CD4-positive, alpha-beta T cell treated with Interleukin-4 for 1 hour (primary cell): ENCODE measurements around the gene LAMA5.

Experiments used
- DNase-seq, 2 donors: peaks; one replicate each; pipeline ENCODE4 v3.0.0-alpha.2; 2020 to 2022

The LAMA5 gene

DNA sequence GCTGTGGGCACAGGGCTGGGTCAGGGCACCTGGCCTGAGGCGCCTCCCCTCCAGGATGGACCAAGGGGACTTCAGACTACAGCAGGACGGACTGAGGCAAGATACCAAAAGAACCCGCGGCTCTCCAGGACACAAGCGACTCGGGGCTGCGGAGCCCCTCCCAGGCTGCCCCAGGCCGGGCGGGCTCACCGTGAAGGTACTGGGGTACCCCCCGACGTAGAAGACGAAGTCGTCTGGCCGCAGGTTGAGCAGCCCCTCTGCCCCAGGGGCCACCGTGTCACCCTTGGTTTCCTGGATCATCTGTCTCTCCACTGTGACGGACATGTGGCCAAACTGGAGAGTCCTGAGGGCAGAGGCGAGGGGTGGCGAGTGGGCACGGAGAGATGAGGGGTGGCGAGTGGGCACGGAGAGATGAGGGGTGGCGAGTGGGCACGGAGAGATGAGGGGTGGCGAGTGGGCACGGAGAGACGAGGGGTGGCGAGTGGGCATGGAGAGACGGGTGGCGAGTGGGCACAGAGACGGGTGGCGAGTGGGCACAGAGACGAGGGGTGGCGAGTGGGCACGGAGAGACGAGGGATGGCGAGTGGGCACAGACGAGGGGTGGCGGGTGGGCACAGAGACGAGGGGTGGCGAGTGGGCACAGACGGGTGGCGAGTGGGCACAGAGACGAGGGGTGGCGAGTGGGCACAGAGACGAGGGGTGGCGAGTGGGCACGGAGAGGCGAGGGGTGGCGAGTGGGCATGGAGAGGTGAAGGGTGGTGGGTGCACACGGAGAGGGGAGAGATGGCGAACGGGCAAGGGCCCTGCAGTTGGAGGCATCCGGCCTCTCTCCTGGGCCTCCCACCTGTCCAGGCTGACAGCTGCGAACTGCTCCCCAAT lies 53.4 kb downstream of the LAMA5 start:
- DNase-seq = no peak

GRCh38 chr20:62313021-62313420 lies 54.1 kb downstream of the LAMA5 start:
- no peak for DNase-seq

DNA sequence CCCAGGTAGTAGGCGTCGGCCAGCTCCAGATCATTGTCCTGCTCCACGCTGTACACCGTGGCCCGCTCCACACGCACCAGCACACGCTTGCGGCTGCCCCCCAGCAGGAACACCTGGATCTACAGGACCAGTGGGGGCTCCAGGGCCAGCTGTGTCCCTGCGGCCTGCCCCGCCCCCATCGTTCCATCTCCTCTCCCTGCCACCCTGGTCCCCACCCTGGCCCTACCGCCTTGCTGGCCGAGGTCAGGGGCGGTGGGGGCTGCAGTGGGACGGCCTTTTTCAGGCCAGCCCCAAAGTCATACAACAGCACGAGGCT lies 54.5 kb downstream of the LAMA5 start:
- DNase-seq = no peak

GRCh38 chr20:62311832-62312661 lies 55.1 kb downstream of the LAMA5 start:
- no peak for DNase-seq

DNA sequence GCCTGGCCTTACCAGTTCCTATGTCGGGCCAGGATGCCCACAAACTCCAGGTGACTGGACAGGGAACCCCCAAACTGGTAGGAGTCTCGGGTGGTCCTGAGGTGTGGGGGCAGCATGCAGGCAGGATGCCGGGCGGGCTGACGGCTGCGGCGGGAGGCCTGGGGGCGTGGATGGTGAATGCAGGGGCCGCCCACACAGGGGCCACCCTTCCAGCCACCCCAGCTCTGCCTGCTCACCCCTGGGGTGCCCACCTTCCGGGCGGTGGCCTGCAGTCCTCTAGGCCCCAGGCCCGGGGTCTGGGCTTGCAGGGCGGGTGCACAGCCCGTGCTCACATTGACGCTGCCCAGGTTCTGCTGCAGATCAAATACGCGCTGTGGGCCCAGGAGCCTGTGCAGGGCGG lies 56.0 kb downstream of the LAMA5 start:
- DNase-seq = no peak

GRCh38 chr20:62310757-62311121 lies 56.4 kb downstream of the LAMA5 start:
- DNase-seq = no peak

DNA sequence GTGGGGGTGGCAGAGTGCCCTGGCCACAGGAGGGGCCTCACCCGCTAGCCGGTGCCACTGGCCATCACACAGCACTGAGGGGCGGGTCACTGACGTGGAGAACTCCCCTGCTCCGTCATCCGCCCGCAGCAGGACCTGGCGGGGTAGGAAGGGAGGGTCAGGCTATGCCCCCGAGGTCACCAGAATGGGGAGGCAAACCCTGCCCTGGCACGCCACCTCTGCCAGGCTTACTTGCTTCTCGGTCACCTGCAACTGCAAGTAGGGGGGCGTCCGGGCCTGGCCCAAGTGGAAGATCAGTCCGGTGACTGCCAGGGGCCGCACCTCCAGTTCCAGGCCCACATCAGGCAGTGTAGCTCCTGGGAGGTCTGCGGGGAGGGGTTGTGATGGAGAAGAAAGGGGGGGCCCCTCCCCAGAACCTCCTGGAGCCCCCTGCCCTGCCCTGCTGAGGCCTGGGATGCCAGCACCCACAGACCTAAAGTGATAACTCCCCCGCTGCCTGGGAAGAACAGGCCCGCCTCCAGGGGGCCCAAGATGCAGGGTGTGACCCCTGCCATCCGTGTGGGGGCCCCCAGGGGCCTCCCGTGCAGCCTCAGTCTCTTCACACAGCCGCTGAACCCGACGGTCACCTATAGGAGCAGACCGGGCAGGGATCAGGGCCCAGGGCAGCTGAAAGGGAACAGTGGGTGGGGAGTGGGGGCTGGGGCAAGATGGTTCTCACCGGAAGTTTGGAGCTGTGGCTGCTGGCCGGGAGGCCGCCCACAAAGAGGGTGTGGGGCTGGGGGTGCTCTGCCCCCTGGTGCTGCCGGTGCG lies 57.0 kb downstream of the LAMA5 start:
- no peak for DNase-seq

DNA sequence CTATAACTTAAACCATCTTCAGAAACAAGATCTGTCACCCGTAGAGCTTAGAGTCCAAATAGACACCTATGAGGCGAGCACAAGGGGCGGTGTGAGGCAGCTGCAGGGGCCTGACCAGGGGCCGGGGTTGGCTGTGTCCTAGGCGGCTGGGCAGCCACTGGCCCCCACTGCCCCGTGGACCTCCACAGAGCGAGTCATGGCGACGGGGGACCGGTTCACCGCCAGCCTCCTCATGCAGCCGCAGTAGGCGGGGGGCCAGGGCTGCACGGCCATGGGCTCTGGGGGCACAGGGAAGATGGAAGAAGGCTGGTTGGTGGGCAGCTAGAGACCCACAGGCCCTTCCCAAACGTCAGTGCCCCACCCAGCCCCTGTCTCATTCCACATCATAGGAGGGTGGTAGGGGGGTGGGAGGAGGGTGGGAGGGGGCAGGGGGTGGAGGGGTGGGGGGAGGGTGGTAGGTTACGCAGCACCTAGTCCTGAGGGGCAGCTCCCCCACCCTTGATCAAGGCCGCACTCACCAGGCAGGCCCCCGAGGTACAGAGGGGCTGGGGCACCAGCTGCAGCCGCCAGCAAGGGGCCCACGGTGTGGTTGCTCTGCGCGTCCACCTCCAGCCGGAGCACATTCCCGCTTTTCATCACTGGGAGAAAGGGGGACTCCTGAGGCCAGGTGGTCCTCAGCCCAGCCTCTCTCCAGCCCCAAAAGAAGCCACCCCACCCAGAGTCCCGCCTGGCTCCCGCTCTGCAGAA lies 57.7 kb downstream of the LAMA5 start:
- DNase-seq = no peak

DNA sequence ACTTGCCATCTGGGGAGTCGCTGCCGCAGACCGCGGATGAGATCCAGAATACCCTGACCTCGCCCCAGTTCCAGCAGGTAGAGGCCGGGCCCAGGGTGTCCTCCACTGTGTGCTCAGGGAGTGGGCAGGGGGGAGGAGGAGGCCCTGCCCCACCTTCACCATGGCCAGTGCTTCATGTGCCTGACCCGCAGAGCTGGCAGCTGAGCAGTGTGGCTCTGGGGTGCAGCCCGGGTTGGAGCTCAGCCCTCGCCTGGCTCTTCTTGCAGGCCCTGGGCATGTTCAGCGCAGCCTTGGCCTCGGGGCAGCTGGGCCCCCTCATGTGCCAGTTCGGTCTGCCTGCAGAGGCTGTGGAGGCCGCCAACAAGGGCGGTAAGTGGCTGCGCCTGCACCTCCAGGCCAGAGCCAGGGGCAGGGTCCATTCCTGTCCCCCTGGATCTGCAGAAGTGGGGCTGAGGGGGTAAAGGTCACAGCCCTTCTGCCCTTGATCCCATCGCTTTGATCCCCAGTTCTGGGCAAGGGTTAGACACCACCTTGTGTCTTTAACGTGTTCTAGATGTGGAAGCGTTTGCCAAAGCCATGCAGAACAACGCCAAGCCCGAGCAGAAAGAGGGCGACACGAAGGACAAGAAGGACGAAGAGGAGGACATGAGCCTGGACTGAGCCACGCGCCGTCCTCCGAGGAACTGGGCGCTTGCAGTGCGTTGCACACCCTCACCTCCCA lies 58.9 kb downstream of the LAMA5 start:
- DNase-seq = no peak

DNA sequence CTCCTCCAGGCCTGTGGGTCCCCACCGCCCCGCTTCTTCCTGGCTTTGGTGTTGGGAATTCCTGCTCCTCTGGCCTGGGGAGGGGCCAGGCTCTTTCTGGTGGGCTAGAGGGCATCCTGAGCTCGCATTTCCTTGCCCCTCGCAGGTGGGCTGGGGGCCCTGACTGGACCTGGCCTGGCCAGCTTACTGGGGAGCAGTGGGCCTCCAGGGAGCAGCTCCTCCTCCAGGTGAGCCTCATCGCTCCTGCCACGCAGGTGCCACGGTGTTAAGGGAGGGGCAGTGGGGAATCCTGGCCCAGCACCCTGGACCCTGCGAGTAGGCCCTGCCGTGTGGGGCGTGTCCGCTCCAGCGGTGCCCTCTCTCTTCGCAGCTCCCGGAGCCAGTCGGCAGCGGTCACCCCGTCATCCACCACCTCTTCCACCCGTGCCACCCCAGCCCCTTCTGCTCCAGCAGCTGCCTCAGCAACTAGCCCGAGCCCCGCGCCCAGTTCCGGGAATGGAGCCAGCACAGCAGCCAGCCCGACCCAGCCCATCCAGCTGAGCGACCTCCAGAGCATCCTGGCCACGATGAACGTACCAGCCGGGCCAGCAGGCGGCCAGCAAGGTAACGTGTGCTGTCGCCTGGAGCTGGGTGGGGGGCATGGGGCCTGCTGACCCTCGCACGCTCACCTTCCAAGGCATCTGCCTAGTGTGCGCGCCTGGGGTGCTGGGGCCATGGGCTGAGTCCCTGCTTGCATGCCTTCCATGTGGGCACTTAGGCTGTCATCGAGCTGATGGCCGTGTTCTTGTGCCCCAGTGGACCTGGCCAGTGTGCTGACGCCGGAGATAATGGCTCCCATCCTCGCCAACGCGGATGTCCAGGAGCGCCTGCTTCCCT lies 59.6 kb downstream of the LAMA5 start:
- DNase-seq = no peak

- no peak for DNase-seq
These were observed 60.5 kb downstream of the LAMA5 start for GRCh38 chr20:62306414-62307187.

DNA sequence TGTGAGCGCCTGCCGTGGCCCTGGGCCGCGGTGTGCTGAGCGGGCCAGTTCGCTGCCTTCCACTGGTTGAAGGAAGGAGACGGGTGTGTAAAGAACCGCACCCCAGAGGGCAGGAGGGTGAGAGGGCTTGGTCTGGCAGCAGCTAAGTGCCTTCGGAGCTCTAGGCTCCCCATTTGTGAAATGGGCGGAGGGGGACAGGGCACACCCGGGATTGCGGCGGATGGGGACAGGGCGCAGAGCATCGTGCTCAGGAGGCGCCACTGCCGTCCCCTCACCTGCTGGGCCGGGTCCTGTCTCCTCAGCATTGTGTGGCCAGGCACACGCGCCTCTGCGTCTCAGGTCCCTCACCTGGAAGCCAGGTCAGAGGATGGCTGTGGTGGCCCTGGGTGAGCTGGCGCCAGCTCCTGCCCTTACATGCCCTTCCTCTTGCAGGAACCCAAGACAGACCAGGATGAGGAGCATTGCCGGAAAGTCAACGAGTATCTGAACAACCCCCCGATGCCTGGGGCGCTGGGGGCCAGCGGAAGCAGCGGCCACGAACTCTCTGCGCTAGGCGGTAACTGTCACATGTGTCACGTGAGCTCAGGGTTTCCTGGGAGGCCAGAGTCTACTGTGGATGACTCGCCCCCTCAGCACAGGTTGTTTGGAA lies 61.2 kb downstream of the LAMA5 start:
- DNase-seq = no peak

DNA sequence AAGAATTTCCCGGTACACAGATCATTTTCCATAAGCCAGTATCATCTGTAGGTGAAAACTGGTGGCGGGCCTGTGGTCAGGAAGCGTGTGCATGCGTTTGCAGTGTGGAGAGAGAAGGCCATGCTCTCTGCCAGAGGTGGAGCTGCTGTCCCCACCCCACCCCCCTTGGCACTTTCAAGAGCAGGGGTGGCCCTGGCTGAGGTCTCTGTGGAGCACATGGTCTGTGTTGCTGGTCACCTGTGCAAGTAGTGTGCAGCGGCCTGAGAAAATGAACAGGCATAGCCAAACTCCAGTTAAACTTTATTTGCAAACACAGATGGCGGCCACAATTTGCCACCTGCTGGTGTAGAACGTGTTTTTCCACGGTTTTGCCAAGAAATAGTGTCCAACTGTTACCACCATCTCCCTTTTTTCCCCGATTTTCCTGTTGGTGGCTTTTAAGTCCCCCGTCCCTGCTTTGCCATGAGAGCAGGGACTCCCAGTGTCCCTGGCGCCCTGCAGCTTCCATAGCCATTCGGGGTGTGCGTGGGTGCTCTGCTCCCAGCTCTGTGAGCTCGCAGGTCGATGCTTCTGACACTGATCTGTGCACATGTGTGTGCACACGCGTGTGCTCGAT lies 61.9 kb downstream of the LAMA5 start:
- no peak for DNase-seq

GRCh38 chr20:62304331-62305148 lies 62.6 kb downstream of the LAMA5 start:
- DNase-seq = no peak

- no peak for DNase-seq
These were observed 63.5 kb downstream of the LAMA5 start for GRCh38 chr20:62303340-62304226.

DNA sequence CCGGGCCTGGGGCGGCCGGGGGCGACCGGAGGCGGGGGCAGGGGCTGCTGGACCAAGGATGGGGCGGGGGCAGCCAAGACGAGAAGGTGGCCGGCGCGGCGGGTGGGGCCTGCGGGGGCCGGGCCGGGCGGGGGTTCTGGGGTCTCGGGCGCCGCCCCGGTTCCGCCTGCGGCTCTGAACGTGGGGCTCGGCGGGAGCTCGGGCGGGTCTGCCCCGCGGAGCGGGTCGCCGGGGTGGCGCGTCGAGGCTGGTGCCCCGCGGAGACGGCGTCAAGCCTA lies 64.1 kb downstream of the LAMA5 start:
- DNase-seq = no peak

- DNase-seq = peak; percentile 96 to 97
These were observed 64.6 kb downstream of the LAMA5 start, which contains the start of gene ADRM1 for GRCh38 chr20:62302341-62303061. TSS of gene ADRM1 (plus strand) at chr20:62302997. CDS start at chr20:62303569, 572 bp downstream.
